H1 (cell line): ENCODE results near the gene MLLT6. TPM values are rescaled to one million over a fixed set of nuclear protein-coding genes. Genes with fewer than 3 reads are reported as not detected.

ENCODE experiments used
- polyA plus RNA-seq, 7 experiments: library from polyadenylated mRNA; depleted of rRNA in 3 of 7; stranded (reverse) in 5 of 7; unstranded in 2 of 7; fragments of >200 nt in 5 of 7; fragments of 200-250 nt in 2 of 7; gene quantifications; 1 replicate in 5 of 7; 2 replicates in 1 of 7; 4 replicates in 1 of 7; pipeline versions ENCODE4 v1.2.1 to v1.2.3, GENCODE V29; 2011 to 2013; ENCODE audit warnings: missing spikeins in 2 of 7, mixed read lengths in 2 of 7
- total RNA-seq: library from RNA; stranded (reverse); fragmentation: NEBNext Ultra II Directional; extraction: Animal tissue kit (Norgen Biotek cat#: 25700); gene quantifications from 2 replicates; pipeline ENCODE4 v1.2.1, GENCODE V29; 2021
- TF ChIP-seq, protein P1 (sequence below): fragments of 300-600 bp; sonication (generic); IDR thresholded peaks from 2 replicates; pipeline ENCODE4 v1.7.1; 2012; ENCODE audit warnings: low read length, moderate library complexity, mild to moderate bottlenecking, inconsistent platforms; ENCODE audit not compliant: insufficient replicate concordance

Gene MLLT6
- total and polyA plus RNA-seq, 2 of the 8 experiments (the other 6 are each of a cell fraction or from before 2014, with no cell fraction given): 6.5 to 8.0 TPM

DNA sequence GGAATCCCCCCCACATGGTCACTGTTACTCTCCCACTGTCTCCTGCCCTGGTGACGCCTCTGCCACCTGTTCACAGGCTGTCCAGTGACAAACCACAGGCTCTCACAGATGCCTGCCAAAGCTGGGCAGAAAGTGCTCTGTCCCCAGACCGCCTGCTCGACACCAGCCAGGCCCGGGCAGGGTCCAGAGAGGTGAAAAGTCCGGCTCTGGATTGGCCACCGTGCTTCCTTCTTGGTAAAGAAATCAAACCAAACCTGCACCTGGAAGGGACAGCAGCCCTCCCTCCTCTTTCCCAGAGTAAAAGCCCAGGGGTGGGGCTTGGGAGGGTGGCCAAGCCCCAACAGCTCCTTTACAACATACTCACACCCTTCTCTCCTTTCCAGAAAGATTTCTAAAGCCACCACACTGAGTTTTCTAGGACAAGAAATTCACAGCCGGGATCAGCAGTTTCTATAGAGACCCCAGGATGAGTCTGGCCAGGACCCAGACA, 36.9 kb downstream of the MLLT6 start (continued):
- TF ChIP-seq, protein P1, sequence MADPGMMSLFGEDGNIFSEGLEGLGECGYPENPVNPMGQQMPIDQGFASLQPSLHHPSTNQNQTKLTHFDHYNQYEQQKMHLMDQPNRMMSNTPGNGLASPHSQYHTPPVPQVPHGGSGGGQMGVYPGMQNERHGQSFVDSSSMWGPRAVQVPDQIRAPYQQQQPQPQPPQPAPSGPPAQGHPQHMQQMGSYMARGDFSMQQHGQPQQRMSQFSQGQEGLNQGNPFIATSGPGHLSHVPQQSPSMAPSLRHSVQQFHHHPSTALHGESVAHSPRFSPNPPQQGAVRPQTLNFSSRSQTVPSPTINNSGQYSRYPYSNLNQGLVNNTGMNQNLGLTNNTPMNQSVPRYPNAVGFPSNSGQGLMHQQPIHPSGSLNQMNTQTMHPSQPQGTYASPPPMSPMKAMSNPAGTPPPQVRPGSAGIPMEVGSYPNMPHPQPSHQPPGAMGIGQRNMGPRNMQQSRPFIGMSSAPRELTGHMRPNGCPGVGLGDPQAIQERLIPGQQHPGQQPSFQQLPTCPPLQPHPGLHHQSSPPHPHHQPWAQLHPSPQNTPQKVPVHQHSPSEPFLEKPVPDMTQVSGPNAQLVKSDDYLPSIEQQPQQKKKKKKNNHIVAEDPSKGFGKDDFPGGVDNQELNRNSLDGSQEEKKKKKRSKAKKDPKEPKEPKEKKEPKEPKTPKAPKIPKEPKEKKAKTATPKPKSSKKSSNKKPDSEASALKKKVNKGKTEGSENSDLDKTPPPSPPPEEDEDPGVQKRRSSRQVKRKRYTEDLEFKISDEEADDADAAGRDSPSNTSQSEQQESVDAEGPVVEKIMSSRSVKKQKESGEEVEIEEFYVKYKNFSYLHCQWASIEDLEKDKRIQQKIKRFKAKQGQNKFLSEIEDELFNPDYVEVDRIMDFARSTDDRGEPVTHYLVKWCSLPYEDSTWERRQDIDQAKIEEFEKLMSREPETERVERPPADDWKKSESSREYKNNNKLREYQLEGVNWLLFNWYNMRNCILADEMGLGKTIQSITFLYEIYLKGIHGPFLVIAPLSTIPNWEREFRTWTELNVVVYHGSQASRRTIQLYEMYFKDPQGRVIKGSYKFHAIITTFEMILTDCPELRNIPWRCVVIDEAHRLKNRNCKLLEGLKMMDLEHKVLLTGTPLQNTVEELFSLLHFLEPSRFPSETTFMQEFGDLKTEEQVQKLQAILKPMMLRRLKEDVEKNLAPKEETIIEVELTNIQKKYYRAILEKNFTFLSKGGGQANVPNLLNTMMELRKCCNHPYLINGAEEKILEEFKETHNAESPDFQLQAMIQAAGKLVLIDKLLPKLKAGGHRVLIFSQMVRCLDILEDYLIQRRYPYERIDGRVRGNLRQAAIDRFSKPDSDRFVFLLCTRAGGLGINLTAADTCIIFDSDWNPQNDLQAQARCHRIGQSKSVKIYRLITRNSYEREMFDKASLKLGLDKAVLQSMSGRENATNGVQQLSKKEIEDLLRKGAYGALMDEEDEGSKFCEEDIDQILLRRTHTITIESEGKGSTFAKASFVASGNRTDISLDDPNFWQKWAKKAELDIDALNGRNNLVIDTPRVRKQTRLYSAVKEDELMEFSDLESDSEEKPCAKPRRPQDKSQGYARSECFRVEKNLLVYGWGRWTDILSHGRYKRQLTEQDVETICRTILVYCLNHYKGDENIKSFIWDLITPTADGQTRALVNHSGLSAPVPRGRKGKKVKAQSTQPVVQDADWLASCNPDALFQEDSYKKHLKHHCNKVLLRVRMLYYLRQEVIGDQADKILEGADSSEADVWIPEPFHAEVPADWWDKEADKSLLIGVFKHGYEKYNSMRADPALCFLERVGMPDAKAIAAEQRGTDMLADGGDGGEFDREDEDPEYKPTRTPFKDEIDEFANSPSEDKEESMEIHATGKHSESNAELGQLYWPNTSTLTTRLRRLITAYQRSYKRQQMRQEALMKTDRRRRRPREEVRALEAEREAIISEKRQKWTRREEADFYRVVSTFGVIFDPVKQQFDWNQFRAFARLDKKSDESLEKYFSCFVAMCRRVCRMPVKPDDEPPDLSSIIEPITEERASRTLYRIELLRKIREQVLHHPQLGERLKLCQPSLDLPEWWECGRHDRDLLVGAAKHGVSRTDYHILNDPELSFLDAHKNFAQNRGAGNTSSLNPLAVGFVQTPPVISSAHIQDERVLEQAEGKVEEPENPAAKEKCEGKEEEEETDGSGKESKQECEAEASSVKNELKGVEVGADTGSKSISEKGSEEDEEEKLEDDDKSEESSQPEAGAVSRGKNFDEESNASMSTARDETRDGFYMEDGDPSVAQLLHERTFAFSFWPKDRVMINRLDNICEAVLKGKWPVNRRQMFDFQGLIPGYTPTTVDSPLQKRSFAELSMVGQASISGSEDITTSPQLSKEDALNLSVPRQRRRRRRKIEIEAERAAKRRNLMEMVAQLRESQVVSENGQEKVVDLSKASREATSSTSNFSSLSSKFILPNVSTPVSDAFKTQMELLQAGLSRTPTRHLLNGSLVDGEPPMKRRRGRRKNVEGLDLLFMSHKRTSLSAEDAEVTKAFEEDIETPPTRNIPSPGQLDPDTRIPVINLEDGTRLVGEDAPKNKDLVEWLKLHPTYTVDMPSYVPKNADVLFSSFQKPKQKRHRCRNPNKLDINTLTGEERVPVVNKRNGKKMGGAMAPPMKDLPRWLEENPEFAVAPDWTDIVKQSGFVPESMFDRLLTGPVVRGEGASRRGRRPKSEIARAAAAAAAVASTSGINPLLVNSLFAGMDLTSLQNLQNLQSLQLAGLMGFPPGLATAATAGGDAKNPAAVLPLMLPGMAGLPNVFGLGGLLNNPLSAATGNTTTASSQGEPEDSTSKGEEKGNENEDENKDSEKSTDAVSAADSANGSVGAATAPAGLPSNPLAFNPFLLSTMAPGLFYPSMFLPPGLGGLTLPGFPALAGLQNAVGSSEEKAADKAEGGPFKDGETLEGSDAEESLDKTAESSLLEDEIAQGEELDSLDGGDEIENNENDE: no peak
